ENCODE measurements around the gene DECR2.
A peak's percentile ranks its signal among the peaks of the same experiment; 100 is the strongest.

Gene DECR2

DNA sequence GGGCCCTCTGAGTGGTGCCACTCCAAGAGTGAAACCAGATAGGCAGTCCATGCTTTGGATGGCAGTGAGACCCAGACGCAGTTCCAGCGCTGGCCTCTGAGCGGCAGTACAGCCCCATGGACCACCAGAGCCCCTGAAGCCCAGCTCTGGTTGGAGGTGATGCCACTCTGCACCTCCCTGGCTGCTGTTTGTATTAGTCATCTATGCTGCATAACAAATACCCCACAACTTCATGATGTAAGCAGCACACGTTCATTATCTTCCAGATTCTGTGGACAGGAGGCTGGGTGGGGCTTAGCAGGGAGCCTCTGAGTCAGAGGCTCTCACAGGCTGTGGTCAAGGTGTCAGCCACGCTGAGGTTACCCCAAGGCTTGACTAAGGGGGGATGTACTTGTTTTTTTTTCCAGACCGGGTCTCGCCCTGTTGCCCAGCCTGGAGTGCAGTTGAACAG lies 9.8 kb upstream of the DECR2 start:
- DNase-seq (ENCODE audit: extremely low read depth, low read depth) = peak; percentile 65
- H3K4me3 ChIP-seq (replicated peaks; ENCODE audit: low read depth, low read length) = no peak overlapping the region
- TF ChIP-seq, protein P1, sequence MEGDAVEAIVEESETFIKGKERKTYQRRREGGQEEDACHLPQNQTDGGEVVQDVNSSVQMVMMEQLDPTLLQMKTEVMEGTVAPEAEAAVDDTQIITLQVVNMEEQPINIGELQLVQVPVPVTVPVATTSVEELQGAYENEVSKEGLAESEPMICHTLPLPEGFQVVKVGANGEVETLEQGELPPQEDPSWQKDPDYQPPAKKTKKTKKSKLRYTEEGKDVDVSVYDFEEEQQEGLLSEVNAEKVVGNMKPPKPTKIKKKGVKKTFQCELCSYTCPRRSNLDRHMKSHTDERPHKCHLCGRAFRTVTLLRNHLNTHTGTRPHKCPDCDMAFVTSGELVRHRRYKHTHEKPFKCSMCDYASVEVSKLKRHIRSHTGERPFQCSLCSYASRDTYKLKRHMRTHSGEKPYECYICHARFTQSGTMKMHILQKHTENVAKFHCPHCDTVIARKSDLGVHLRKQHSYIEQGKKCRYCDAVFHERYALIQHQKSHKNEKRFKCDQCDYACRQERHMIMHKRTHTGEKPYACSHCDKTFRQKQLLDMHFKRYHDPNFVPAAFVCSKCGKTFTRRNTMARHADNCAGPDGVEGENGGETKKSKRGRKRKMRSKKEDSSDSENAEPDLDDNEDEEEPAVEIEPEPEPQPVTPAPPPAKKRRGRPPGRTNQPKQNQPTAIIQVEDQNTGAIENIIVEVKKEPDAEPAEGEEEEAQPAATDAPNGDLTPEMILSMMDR (IDR thresholded peaks at IDR 0.05; ENCODE audit: low read depth, low read length, missing control alignments) = peak; percentile 94

DNA sequence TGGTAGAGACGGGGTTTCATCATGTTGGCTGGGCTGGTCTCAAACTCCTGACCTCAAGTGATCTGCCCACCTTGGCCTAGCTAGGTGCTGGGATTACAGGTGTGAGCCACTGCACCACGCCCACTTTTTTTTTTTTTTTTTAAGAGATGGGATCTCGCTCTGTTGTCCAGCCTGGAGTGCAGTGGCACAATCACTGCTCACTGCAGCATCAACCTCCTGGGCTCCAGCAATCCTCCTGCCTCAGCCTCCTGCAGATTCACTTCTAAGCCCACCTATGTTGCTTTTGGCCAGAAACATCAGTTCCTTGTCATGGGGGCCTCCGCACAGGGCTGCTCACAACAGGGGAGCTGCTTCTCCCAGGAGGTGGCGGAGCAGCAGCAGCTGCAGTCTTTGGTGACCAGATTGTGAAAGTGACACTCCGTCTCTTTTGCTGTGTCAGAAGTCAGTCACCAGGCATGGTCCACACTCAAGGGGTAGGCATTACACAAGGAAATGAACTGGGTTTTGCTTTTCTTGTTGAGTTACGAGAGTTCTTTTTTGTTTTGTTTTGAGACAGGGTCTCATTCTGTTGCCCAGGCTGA lies 9.1 kb upstream of the DECR2 start:
- no peak overlapping the region for H3K4me3 ChIP-seq (replicated peaks; ENCODE audit: low read depth, low read length)
- no peak for DNase-seq (ENCODE audit: extremely low read depth, low read depth)
- TF ChIP-seq, protein P1 (IDR thresholded peaks at IDR 0.05; ENCODE audit: low read depth, low read length, missing control alignments) = no peak

DNA sequence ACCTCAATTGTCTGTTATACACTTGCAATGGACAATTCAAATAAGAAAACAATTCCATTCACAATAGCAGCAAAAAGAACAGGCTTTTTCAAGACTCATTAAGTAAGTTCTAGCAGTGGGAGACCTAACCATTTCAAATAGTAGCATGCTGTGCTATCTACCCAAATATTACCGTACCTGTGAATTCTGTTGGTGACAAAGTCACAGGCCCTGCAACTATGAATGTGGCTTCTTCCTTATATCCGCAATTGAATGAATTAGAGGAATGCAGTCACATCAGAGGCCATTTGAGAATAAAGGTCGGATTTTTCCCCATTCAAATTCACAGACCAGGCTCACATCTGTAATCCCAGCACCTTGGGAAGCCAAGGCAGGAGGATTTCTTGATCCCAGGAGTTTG lies 5.5 kb upstream of the DECR2 start:
- no peak for DNase-seq (ENCODE audit: extremely low read depth, low read depth)
- TF ChIP-seq, protein P1 (IDR thresholded peaks at IDR 0.05; ENCODE audit: low read depth, low read length, missing control alignments) = no peak
- H3K4me3 ChIP-seq (replicated peaks; ENCODE audit: low read depth, low read length) = peak overlapping the region; percentile 48

DNA sequence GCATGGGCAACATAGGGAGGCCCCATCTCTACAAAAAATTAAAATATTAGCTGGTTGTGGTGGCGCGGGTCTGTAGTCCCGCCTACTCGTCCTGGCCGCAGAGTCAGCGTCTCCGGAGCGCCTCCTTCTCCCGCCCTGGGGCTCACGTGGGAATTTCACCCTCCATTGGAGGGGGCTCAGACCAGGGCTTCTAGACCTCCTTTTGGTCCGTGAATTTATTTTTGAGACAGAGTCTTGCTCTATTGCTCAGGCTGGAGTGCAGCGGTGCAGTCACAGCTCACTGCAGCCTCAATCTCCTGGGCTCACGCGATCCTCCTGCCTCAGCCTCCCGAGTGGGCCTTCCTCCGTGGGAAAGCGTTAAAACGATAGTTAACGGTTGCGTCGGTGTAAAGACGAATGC lies 5.1 kb upstream of the DECR2 start:
- H3K4me3 ChIP-seq (replicated peaks; ENCODE audit: low read depth, low read length) = peak overlapping the region; percentile 48
- DNase-seq (ENCODE audit: extremely low read depth, low read depth) = no peak
- TF ChIP-seq, protein P1 (IDR thresholded peaks at IDR 0.05; ENCODE audit: low read depth, low read length, missing control alignments) = no peak

DNA sequence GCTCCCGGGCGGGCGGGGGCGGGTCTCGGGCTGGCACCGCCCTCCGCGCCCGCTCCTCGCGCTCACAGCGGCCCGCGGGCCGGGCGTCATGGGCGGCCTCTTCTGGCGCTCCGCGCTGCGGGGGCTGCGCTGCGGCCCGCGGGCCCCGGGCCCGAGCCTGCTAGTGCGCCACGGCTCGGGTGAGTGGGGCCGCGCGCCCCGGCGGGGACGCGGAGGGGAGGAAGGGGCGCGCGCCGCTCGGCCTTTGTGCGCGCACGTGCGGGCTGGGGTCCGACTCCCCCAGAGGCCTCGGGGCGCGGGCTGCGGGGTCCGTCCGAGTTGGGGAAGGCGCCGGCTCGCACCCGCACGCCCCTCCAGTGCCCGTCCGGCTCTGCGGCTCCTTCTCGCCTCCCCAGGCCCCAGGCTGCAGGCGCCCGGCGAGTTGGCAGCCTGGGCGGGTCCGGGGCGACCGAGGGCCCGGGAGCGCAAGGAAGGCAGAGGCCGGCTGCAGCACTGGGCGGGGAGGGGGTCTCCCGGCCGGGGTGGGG lies 4.5 kb upstream of the DECR2 start, which contains the start of gene NME4:
Gene NME4, plus strand, starts transcription at position 65 of the 527 bp plus-strand sequence. Its CDS starts 24 bp downstream, at position 89.
- peak within 1 kb of the TSS; percentile 48 for H3K4me3 ChIP-seq (replicated peaks; ENCODE audit: low read depth, low read length)
- TF ChIP-seq, protein P1 (IDR thresholded peaks at IDR 0.05; ENCODE audit: low read depth, low read length, missing control alignments) = no peak
- no peak for DNase-seq (ENCODE audit: extremely low read depth, low read depth)

DNA sequence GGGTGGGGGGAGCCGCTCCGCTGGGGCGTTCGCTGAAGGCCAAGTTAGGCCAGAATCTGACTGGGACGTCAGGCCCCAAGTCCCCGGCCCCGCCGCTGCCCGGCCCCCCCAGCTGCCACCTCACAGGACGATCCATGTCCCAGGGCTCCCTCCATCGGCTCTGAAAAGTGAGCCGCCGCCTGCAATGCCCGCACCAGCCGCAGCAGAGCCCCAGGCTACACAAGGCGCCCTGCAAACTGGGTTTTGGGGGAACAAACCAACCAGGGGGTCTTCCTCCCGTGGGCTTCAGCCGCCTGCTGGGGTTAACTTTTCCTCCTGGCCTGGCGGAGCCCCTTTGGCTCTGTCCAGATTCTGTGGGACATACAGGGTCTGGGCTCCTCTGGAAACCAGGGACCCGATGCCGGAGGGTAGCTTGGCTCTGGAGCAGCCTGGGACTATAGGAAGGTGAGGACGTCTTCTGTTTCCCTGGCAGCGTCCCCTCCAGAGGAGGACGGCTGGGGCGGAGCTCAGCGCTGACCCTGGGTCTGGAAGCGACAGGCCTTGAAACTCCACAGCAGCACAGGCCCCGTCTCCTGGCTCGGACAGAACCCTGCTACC lies 3.9 kb upstream of the DECR2 start:
- H3K4me3 ChIP-seq (replicated peaks; ENCODE audit: low read depth, low read length) = peak overlapping the region; percentile 48
- TF ChIP-seq, protein P1 (IDR thresholded peaks at IDR 0.05; ENCODE audit: low read depth, low read length, missing control alignments) = no peak
- peak; percentile 17 for DNase-seq (ENCODE audit: extremely low read depth, low read depth)
